Measurements from ENCODE around the gene RBM18.

- TF ChIP-seq, protein P1, sequence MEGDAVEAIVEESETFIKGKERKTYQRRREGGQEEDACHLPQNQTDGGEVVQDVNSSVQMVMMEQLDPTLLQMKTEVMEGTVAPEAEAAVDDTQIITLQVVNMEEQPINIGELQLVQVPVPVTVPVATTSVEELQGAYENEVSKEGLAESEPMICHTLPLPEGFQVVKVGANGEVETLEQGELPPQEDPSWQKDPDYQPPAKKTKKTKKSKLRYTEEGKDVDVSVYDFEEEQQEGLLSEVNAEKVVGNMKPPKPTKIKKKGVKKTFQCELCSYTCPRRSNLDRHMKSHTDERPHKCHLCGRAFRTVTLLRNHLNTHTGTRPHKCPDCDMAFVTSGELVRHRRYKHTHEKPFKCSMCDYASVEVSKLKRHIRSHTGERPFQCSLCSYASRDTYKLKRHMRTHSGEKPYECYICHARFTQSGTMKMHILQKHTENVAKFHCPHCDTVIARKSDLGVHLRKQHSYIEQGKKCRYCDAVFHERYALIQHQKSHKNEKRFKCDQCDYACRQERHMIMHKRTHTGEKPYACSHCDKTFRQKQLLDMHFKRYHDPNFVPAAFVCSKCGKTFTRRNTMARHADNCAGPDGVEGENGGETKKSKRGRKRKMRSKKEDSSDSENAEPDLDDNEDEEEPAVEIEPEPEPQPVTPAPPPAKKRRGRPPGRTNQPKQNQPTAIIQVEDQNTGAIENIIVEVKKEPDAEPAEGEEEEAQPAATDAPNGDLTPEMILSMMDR (IDR thresholded peaks at IDR 0.05; ENCODE audit: poor library complexity, severe bottlenecking), result no peak
- TF ChIP-seq POLR2AphosphoS5 (IDR thresholded peaks at IDR 0.05) (no peak), TAF1 (IDR thresholded peaks at IDR 0.05; ENCODE audit: low read depth) (no peak), EP300 (conservative IDR thresholded peaks at IDR 0.05; ENCODE audit: poor library complexity, severe bottlenecking) (no peak)
Observed at GRCh38 chr9:122228191-122228567, 36.5 kb downstream of the RBM18 start.
